IMR-90 (cell line): ENCODE results near the gene CFAP61. TPM values are rescaled to one million over a fixed set of nuclear protein-coding genes. Genes with fewer than 3 reads are reported as not detected.

Source experiments
- ATAC-seq: fragments of 200-7000 bp; cut with Tn5 transposase; 2 replicates; pipeline ENCODE4 v1.9.1; 2020; ENCODE audit warnings: low read depth, mild to moderate bottlenecking, moderate library complexity
- Bru-seq: library from RNA; stranded (reverse); fragments of 400-500 nt; gene quantifications from one replicate; lab custom pipeline; 2021; lab: Mats Ljungman, UMichigan
- BruChase-seq, 2 experiments: library from RNA; stranded (reverse); fragments of 400-500 nt; gene quantifications; one replicate each; lab custom pipeline; 2021; lab: Mats Ljungman, UMichigan
- BruUV-seq: library from RNA; stranded (reverse); fragments of 400-500 nt; replicated peaks from 2 replicates; lab custom pipeline; 2021; lab: Mats Ljungman, UMichigan
- CTCF ChIA-PET: fragments of 300-600 bp; formaldehyde crosslinking; extraction: SDS; loops from one replicate; lab custom pipeline; 2021; ENCODE audit warnings: antibody characterized with exemption; lab: Yijun Ruan, JAX
- POLR2A ChIA-PET: fragments of 300-600 bp; sonication (Branson Sonifier 250); formaldehyde crosslinking; loops from one replicate; lab custom pipeline; 2022; ENCODE audit warnings: antibody characterized with exemption; ENCODE audit not compliant: unreplicated experiment; lab: Charles Lee
- DNase-seq: peaks from one replicate; pipeline ENCODE4 v3.0.0; 2013
- H2AFZ ChIP-seq: replicated peaks from 2 replicates; pipeline ENCODE3; 2013; ENCODE audit warnings: low read length, mild to moderate bottlenecking; ENCODE audit not compliant: poor library complexity
- H2AK5ac ChIP-seq: 2 replicates; pipeline ENCODE4 v1.6.1; 2013; ENCODE audit warnings: low read depth, low read length, inconsistent platforms
- H2AK9ac ChIP-seq: replicated peaks from 2 replicates; pipeline ENCODE3; 2013; ENCODE audit warnings: mild to moderate bottlenecking, low read depth, low read length, moderate library complexity; ENCODE audit not compliant: poor library complexity
- H2BK120ac ChIP-seq: 2 replicates; pipeline ENCODE4 v1.6.1; 2013; ENCODE audit warnings: low read depth, low read length, inconsistent platforms
- H2BK15ac ChIP-seq: 3 replicates; pipeline ENCODE4 v1.6.1; 2013; ENCODE audit warnings: low read depth, low read length, inconsistent platforms
- H2BK20ac ChIP-seq: 2 replicates; pipeline ENCODE4 v1.6.1; 2013; ENCODE audit warnings: low read depth, mild to moderate bottlenecking, inconsistent platforms, low read length, moderate library complexity
- H2BK5ac ChIP-seq: 2 replicates; pipeline ENCODE4 v1.6.1; 2013; ENCODE audit warnings: mild to moderate bottlenecking, low read depth, low read length, inconsistent platforms; ENCODE audit not compliant: poor library complexity, severe bottlenecking
- H3K14ac ChIP-seq: replicated peaks from 2 replicates; pipeline ENCODE4 v1.6.1; 2013; ENCODE audit warnings: low read depth, low read length, inconsistent platforms
- H3K18ac ChIP-seq: 2 replicates; pipeline ENCODE4 v1.6.1; 2013; ENCODE audit warnings: low read depth, low read length, control low read depth
- H3K23ac ChIP-seq: 2 replicates; pipeline ENCODE4 v1.6.1; 2013; ENCODE audit warnings: low read depth, low read length, inconsistent platforms
- H3K27ac ChIP-seq: 2 replicates; pipeline ENCODE4 v1.5.1; 2013; ENCODE audit warnings: mild to moderate bottlenecking, control low read depth, low read length; ENCODE audit not compliant: insufficient read depth
- H3K27me3 ChIP-seq: 2 replicates; pipeline ENCODE4 v1.6.1; 2013; ENCODE audit warnings: low read length; ENCODE audit not compliant: control insufficient read depth, insufficient read depth
- H3K36me3 ChIP-seq: 2 replicates; pipeline ENCODE4 v1.6.1; 2013; ENCODE audit warnings: low read length, mixed read lengths; ENCODE audit not compliant: control insufficient read depth, insufficient read depth
- H3K4ac ChIP-seq: 2 replicates; pipeline ENCODE4 v1.6.1; 2013; ENCODE audit warnings: low read depth, low read length, inconsistent platforms
- H3K4me1 ChIP-seq: 2 replicates; pipeline ENCODE4 v1.6.1; 2013; ENCODE audit warnings: low read length, mixed read lengths; ENCODE audit not compliant: control insufficient read depth, insufficient read depth
- H3K4me2 ChIP-seq: 2 replicates; pipeline ENCODE4 v1.6.1; 2013; ENCODE audit warnings: low read depth, mild to moderate bottlenecking, control low read depth, low read length, moderate library complexity
- H3K4me3 ChIP-seq: 2 replicates; pipeline ENCODE4 v1.5.1; 2013; ENCODE audit warnings: low read depth, mild to moderate bottlenecking, control low read depth, low read length, moderate library complexity; ENCODE audit not compliant: insufficient read depth
- H3K56ac ChIP-seq: 2 replicates; pipeline ENCODE4 v1.6.1; 2013; ENCODE audit warnings: low read length, inconsistent platforms; ENCODE audit not compliant: insufficient read depth; ENCODE audit errors: extremely low read depth
- H3K79me1 ChIP-seq, 2 experiments: 2 replicates each; pipeline ENCODE4 v1.6.1; 2013; ENCODE audit warnings: low read length in 2 of 2, inconsistent platforms in 1 of 2, low read depth in 1 of 2
- H3K9ac ChIP-seq: 2 replicates; pipeline ENCODE4 v1.6.1; 2013; ENCODE audit warnings: low read depth, low read length, control low read depth
- H3K9me1 ChIP-seq: 2 replicates; pipeline ENCODE4 v1.6.1; 2013; ENCODE audit warnings: low read length, inconsistent platforms; ENCODE audit not compliant: insufficient read depth
- H3K9me3 ChIP-seq: 2 replicates; pipeline ENCODE4 v1.6.1; 2013; ENCODE audit warnings: low read length; ENCODE audit not compliant: control insufficient read depth, insufficient read depth
- H4K20me1 ChIP-seq: 2 replicates; pipeline ENCODE4 v1.6.1; 2013; ENCODE audit warnings: low read length, inconsistent platforms; ENCODE audit not compliant: insufficient read depth
- H4K5ac ChIP-seq: 2 replicates; pipeline ENCODE4 v1.6.1; 2013; ENCODE audit warnings: mild to moderate bottlenecking, low read depth, low read length, control low read depth
- H4K8ac ChIP-seq, 2 experiments: 2 replicates each; pipeline ENCODE4 v1.6.1; 2013; ENCODE audit warnings: low read depth in 2 of 2, low read length in 2 of 2, control low read depth in 1 of 2, inconsistent platforms in 1 of 2
- H4K91ac ChIP-seq: 2 replicates; pipeline ENCODE4 v1.6.1; 2013; ENCODE audit warnings: low read depth, low read length, inconsistent platforms; ENCODE audit not compliant: insufficient read depth
- BHLHE40 ChIP-seq: fragments of 150-350 bp; IDR thresholded peaks from 2 replicates; pipeline ENCODE4 v1.6.1; 2016; ENCODE audit warnings: mild to moderate bottlenecking, low read depth, low read length
- CEBPB ChIP-seq: IDR thresholded peaks from 2 replicates; pipeline ENCODE4 v1.6.1; 2012; ENCODE audit warnings: low read depth, low read length, improper control_type of control experiment
- CHD1 ChIP-seq: IDR thresholded peaks from 2 replicates; pipeline ENCODE4 v1.6.1; 2012; ENCODE audit warnings: low read depth, low read length, improper control_type of control experiment
- CTCF ChIP-seq: conservative IDR thresholded peaks from 2 replicates; pipeline ENCODE4 v1.5.1; 2012; ENCODE audit warnings: mild to moderate bottlenecking, low read depth, low read length, improper control_type of control experiment
- FOS ChIP-seq: fragments of 150-350 bp; IDR thresholded peaks from 2 replicates; pipeline ENCODE4 v1.6.1; 2016; ENCODE audit warnings: low read depth, low read length
- MAZ ChIP-seq: IDR thresholded peaks from 2 replicates; pipeline ENCODE4 v1.6.1; 2012; ENCODE audit warnings: low read depth, mild to moderate bottlenecking, low read length, improper control_type of control experiment, moderate library complexity, borderline replicate concordance
- MXI1 ChIP-seq: IDR thresholded peaks from 2 replicates; pipeline ENCODE4 v1.6.1; 2012; ENCODE audit warnings: low read depth, mild to moderate bottlenecking, low read length, moderate library complexity, borderline replicate concordance
- NFE2L2 ChIP-seq: fragments of 150-350 bp; IDR thresholded peaks from 2 replicates; pipeline ENCODE4 v1.6.1; 2016; ENCODE audit warnings: low read depth, mild to moderate bottlenecking, low read length
- POLR2A ChIP-seq: IDR thresholded peaks from 2 replicates; pipeline ENCODE4 v1.6.1; 2012; ENCODE audit warnings: mild to moderate bottlenecking, low read depth, low read length
- RAD21 ChIP-seq: IDR thresholded peaks from 2 replicates; pipeline ENCODE4 v1.6.1; 2012; ENCODE audit warnings: low read length, improper control_type of control experiment
- RFX5 ChIP-seq: IDR thresholded peaks from 2 replicates; pipeline ENCODE4 v1.8.0; 2012; ENCODE audit warnings: low read depth, mild to moderate bottlenecking, low read length, moderate library complexity
- SMC3 ChIP-seq: fragments of 150-350 bp; IDR thresholded peaks from 2 replicates; pipeline ENCODE4 v1.6.1; 2016; ENCODE audit warnings: low read depth, mild to moderate bottlenecking, antibody characterized with exemption, low read length, moderate library complexity
- WGBS, 2 experiments: methylation state at CpG; one replicate each; pipeline versions ENCODE4 v1.1.5 to v1.1.7; 2013; ENCODE audit warnings: missing lambda C conversion rate in 2 of 2; ENCODE audit not compliant: insufficient read length in 1 of 2; ENCODE audit errors: extremely low coverage in 2 of 2; 5-methylcytosine and 5-hydroxymethylcytosine counted together
- dilution Hi-C: fragments of 300-500 bp; cut with HindIII; formaldehyde crosslinking; loops from one replicate; pipeline ENCODE4 v1.14.3; 2018; ENCODE audit warnings: low sequenced_read_pairs; ENCODE audit not compliant: unreplicated experiment
- in situ Hi-C: fragments of 300-500 bp; cut with MboI; formaldehyde crosslinking; loops from 3 replicates; pipeline ENCODE4 v1.14.3; 2019; ENCODE audit warnings: low sequenced_read_pairs, inconsistent platforms, mixed read lengths
- intact Hi-C: fragments of 100-400 bp; cut with micrococcal nuclease; formaldehyde crosslinking; loops from 2 replicates; pipeline ENCODE4 v1.10.0; 2022
- long read RNA-seq: library from polyadenylated mRNA; unstranded; transcript quantifications from one replicate; pipeline ENCODE4 v2.0.0, GENCODE V29; 2021; ENCODE audit not compliant: unreplicated experiment
- polyA plus RNA-seq, 3 experiments: library from polyadenylated mRNA; depleted of rRNA; stranded (reverse); fragments of >200 nt; gene quantifications; 2 replicates each; pipeline ENCODE4 v1.2.3, GENCODE V29; 2012; ENCODE audit warnings: low replicate concordance in 1 of 3
- total RNA-seq: library from RNA; depleted of rRNA; stranded (reverse); fragments of >200 nt; gene quantifications from 2 replicates; pipeline ENCODE4 v1.2.3, GENCODE V29; 2012; rRNA removed

CFAP61 gene
- total RNA-seq (under 0.01 TPM in 1 of 2 replicates, not detected in the other), polyA plus RNA-seq (2012; rRNA removed) (0.07 TPM in 1 of 2 replicates, not detected in the other), Bru-seq, nascent RNA (percentile 3 among the genes with signal in this experiment), BruChase-seq, experiment 1, labeled RNA remaining after a 6-hour chase (percentile 1 among the genes with signal in this experiment), BruChase-seq, experiment 2, labeled RNA remaining after a 2-hour chase (percentile 5 among the genes with signal in this experiment)
- not detected in 2 replicates for polyA plus RNA-seq (2012; cell fraction: cytosol; rRNA removed)
- polyA plus RNA-seq (2012; cell fraction: nucleus; rRNA removed; ENCODE audit: low replicate concordance) = not detected in 2 replicates
- long read RNA-seq = 0 reads

DNA sequence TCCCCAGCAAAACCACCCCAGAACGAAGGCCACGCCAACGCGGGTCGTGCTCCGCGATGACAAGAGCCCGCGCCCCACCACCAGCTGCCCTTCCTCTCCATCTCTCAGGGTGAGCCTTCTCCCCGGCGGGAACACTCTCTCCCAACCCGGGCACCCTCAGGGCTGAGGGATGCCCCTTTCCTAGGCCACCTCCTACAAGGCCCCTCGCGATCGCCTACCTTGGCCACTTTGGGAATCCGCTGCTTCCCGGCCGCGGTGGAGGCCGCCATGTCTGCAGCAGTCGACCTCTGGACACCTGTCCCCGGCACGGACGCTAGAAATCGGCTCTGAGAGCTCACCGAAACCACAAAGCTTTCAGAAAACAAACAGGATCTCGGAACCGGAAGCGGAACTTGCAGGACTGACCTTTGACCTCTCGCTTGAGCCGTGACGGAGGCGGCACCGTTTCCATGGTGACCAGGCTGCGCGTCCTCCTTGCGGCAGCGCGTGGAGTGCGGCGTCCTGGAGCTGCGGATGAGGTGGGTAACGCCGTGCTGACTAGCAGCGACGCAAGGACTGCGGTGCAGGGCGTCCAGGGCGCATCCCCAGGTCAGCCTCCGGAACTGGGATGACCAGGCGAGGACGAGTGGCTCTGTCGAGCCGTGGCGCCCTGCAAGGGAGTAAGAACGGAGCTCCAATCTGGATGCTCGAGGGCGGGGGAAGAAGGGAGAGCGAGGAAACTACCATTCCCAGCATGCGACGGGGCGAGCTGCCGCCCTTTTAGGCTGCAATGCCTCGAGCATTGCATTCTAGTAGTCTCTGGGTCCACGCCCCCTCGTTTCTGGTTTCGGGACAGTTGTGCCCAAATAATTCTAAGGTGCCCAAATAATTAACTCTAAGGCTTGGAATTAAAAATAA is at the start of gene CFAP61, which contains the start of gene CRNKL1:
CFAP61 (plus strand) TSS at position 459 of the 897 bp plus-strand sequence. CDS start 4,122 bp downstream, outside the sequence.
CRNKL1 (minus strand) TSS at position 393 of the 897 bp plus-strand sequence; CDS start at position 269, 124 bp downstream.
- H3K4me3 ChIP-seq = peak within 1 kb of the TSS; percentile 67
- ATAC-seq = peak; percentile 97
- CTCF ChIA-PET = interaction anchor here (1.0 to 1.5 kb wide), 2 partner anchors 20 to 31 kb away, joined by 3 to 4 read pairs; no protein-coding TSS in a partner anchor
- 0 out of 2 replicates have a peak within 1 kb of the TSS, but pooled peaks have one; percentile 29 for H3K18ac ChIP-seq
- peak within 1 kb of the TSS; percentile 75 for H3K27ac ChIP-seq
- peak within 1 kb of the TSS; percentile 19 to 95; a peak in 3 of 4 replicates for H4K8ac ChIP-seq
- H3K9me1 ChIP-seq = no peaks in the 10 kb centered on the region
- no peak within 1 kb of the TSS for H2BK15ac ChIP-seq
- H3K4ac ChIP-seq = peak within 1 kb of the TSS; percentile 85
- peak within 1 kb of the TSS; percentile 29; the same call in 1 of the 2 replicates for H2AK5ac ChIP-seq
- H4K5ac ChIP-seq = peak within 1 kb of the TSS; percentile 72
- H3K14ac ChIP-seq = peak within 1 kb of the TSS; percentile 87
- peak within 1 kb of the TSS; percentile 57 for H3K56ac ChIP-seq
- peak within 1 kb of the TSS; percentile 77 for H2BK5ac ChIP-seq
- peak within 1 kb of the TSS; percentile 35; the same call in 1 of the 2 replicates for H4K91ac ChIP-seq
- H4K20me1 ChIP-seq = no peaks in the 10 kb centered on the region
- peak within 1 kb of the TSS; percentile 84 for H3K9ac ChIP-seq
- in situ Hi-C loops (no loop called here), dilution Hi-C loops (no loop called here), intact Hi-C loops (loop anchor here (1.0 kb wide), 1 partner anchor 364 kb away; no protein-coding TSS in a partner anchor)
- H3K36me3 ChIP-seq = peaks cover 11% of the 10 kb centered on the region
- DNase-seq = peak; percentile 95
- POLR2A ChIA-PET = no interaction called here
- no TSS peak for BruUV-seq
- no peak within 1 kb of the TSS for H2BK20ac ChIP-seq
- H3K79me1 ChIP-seq = peaks cover 9 to 22% of the 10 kb centered on the region in 2 experiments
- H2AFZ ChIP-seq = peak within 1 kb of the TSS; percentile 100
- peak within 1 kb of the TSS; percentile 89 for H2AK9ac ChIP-seq
- H2BK120ac ChIP-seq = no peak within 1 kb of the TSS
- H3K27me3 ChIP-seq = peaks cover 2% of the 10 kb centered on the region; the same call in 1 of the 2 replicates
- H3K4me2 ChIP-seq = peak within 1 kb of the TSS; percentile 97
- H3K23ac ChIP-seq = peak within 1 kb of the TSS; percentile 55; the same call in 1 of the 2 replicates
- H3K4me1 ChIP-seq = no peaks in the 10 kb centered on the region
- no peaks in the 10 kb centered on the region for H3K9me3 ChIP-seq
- WGBS, 2 experiments = 0% methylated on average over 16 of the region's 67 CpGs; no CpG with 5 or more reads in 1 of the 2 experiments
- no peak for TF ChIP-seq CEBPB
- TF ChIP-seq RFX5 = no peak
- TF ChIP-seq FOS = no peak
- no peak for TF ChIP-seq CHD1
- peak; percentile 18; the same call in 1 of the 2 replicates for TF ChIP-seq RAD21
- no peak for TF ChIP-seq BHLHE40
- TF ChIP-seq NFE2L2 = no peak
- peak; percentile 100 for TF ChIP-seq MXI1
- TF ChIP-seq MAZ = peak; percentile 81; the same call in 1 of the 2 replicates
- TF ChIP-seq SMC3 = no peak
- TF ChIP-seq CTCF = no peak
- no peak for TF ChIP-seq POLR2A
